Activated naive CD8-positive, alpha-beta T cell (primary cell): ENCODE data around the gene SLC16A6.
"Not testable (repeated sequence)": the region's sequence is repeated elsewhere in the genome, so short reads cannot be mapped to it uniquely, and the experiment has no call there.

Experiments used
- H3K27ac Mint-ChIP-seq: one replicate; pipeline ENCODE4 v1.8.0; 2021; ENCODE audit warnings: mixed read lengths
- H3K27me3 Mint-ChIP-seq: one replicate; pipeline ENCODE4 v1.8.0; 2021; ENCODE audit warnings: mixed read lengths
- H3K36me3 Mint-ChIP-seq: one replicate; pipeline ENCODE4 v1.8.0; 2021; ENCODE audit warnings: mixed read lengths
- H3K4me1 Mint-ChIP-seq: one replicate; pipeline ENCODE4 v1.8.0; 2021; ENCODE audit warnings: low read depth, mixed read lengths
- H3K4me3 Mint-ChIP-seq: one replicate; pipeline ENCODE4 v1.8.0; 2021; ENCODE audit warnings: mild to moderate bottlenecking, mixed read lengths
- H3K9me3 Mint-ChIP-seq: one replicate; pipeline ENCODE4 v1.8.0; 2021; ENCODE audit warnings: low read depth, mixed read lengths

The SLC16A6 gene

GRCh38 chr17:68288804-68289203 is 2.1 kb downstream of the SLC16A6 start:
- H3K36me3 Mint-ChIP-seq: no peaks in the 10 kb centered on the region
- H3K4me1 Mint-ChIP-seq: peaks cover 44% of the 10 kb centered on the region
- no peaks in the 10 kb centered on the region for H3K9me3 Mint-ChIP-seq
- H3K4me3 Mint-ChIP-seq: peak overlapping the region; percentile 100
- H3K27me3 Mint-ChIP-seq: no peaks in the 10 kb centered on the region
- peak overlapping the region; percentile 52 for H3K27ac Mint-ChIP-seq

GRCh38 chr17:68288375-68288774 is 2.6 kb downstream of the SLC16A6 start:
- Mint-ChIP-seq H3K9me3 (no peaks in the 10 kb centered on the region), H3K4me3 (peak overlapping the region; percentile 100), H3K4me1 (peaks cover 44% of the 10 kb centered on the region), H3K27ac (peak overlapping the region; percentile 52), H3K27me3 (no peaks in the 10 kb centered on the region), H3K36me3 (no peaks in the 10 kb centered on the region)

- Mint-ChIP-seq H3K4me1 (peaks cover 11% of the 10 kb centered on the region), H3K36me3 (peaks cover 18% of the 10 kb centered on the region)
- H3K27me3 Mint-ChIP-seq, H3K9me3 Mint-ChIP-seq, H3K4me3 Mint-ChIP-seq, H3K27ac Mint-ChIP-seq: not testable (repeated sequence)
Measured at GRCh38 chr17:68281965-68282364, 9.0 kb downstream of the SLC16A6 start.

- Mint-ChIP-seq H3K9me3 (no peaks in the 10 kb centered on the region), H3K4me3 (no peak overlapping the region), H3K27ac (no peak overlapping the region), H3K27me3 (no peaks in the 10 kb centered on the region), H3K4me1 (peaks cover 5% of the 10 kb centered on the region), H3K36me3 (peaks cover 24% of the 10 kb centered on the region)
Measured at GRCh38 chr17:68277807-68278206, 13.1 kb downstream of the SLC16A6 start.

- H3K4me1 Mint-ChIP-seq, H3K27ac Mint-ChIP-seq: not testable (repeated sequence)
- peaks cover 28% of the 10 kb centered on the region for H3K36me3 Mint-ChIP-seq
Measured at GRCh38 chr17:68276339-68276738, 14.6 kb downstream of the SLC16A6 start.

GRCh38 chr17:68273722-68274121 is 17.2 kb downstream of the SLC16A6 start:
- Mint-ChIP-seq H3K27ac (no peak overlapping the region), H3K9me3 (no peaks in the 10 kb centered on the region), H3K4me3 (no peak overlapping the region), H3K27me3 (no peaks in the 10 kb centered on the region), H3K4me1 (peaks cover 2% of the 10 kb centered on the region), H3K36me3 (peaks cover 19% of the 10 kb centered on the region)

More at GRCh38 chr17:68276339-68276738, 14.6 kb downstream of the SLC16A6 start:
- not testable (repeated sequence) for H3K27me3 Mint-ChIP-seq, H3K9me3 Mint-ChIP-seq, H3K4me3 Mint-ChIP-seq

GRCh38 chr17:68265833-68266232 is 25.1 kb downstream of the SLC16A6 start:
- not testable (repeated sequence) for H3K27ac Mint-ChIP-seq, H3K27me3 Mint-ChIP-seq

GRCh38 chr17:68263101-68263681 is 27.7 kb downstream of the SLC16A6 start:
- H3K36me3 Mint-ChIP-seq, H3K9me3 Mint-ChIP-seq, H3K4me3 Mint-ChIP-seq, H3K27me3 Mint-ChIP-seq: not testable (repeated sequence)
- Mint-ChIP-seq H3K4me1 (peaks cover 36% of the 10 kb centered on the region), H3K27ac (peak overlapping the region; percentile 16)

More at GRCh38 chr17:68265833-68266232, 25.1 kb downstream of the SLC16A6 start:
- H3K9me3 Mint-ChIP-seq, H3K36me3 Mint-ChIP-seq, H3K4me3 Mint-ChIP-seq: not testable (repeated sequence)
- peaks cover 13% of the 10 kb centered on the region for H3K4me1 Mint-ChIP-seq

- H3K4me3 Mint-ChIP-seq, H3K36me3 Mint-ChIP-seq, H3K27me3 Mint-ChIP-seq, H3K9me3 Mint-ChIP-seq: not testable (repeated sequence)
- Mint-ChIP-seq H3K27ac (peak overlapping the region; percentile 16), H3K4me1 (peaks cover 42% of the 10 kb centered on the region)
Measured at GRCh38 chr17:68262467-68262866, 28.5 kb downstream of the SLC16A6 start.

- Mint-ChIP-seq H3K4me1 (peaks cover 63% of the 10 kb centered on the region), H3K27me3 (no peaks in the 10 kb centered on the region), H3K9me3 (no peaks in the 10 kb centered on the region), H3K4me3 (peak overlapping the region; percentile 74), H3K36me3 (peaks cover 15% of the 10 kb centered on the region), H3K27ac (peak overlapping the region; percentile 94)
Measured at GRCh38 chr17:68260051-68260762, 30.7 kb downstream of the SLC16A6 start.

- Mint-ChIP-seq H3K4me1 (peaks cover 69% of the 10 kb centered on the region), H3K4me3 (peak overlapping the region; percentile 74), H3K27ac (peak overlapping the region; percentile 94), H3K36me3 (peaks cover 16% of the 10 kb centered on the region)
- not testable (repeated sequence) for H3K27me3 Mint-ChIP-seq, H3K9me3 Mint-ChIP-seq
Measured at GRCh38 chr17:68259648-68259951, 31.3 kb downstream of the SLC16A6 start.

- peak overlapping the region; percentile 74 for H3K4me3 Mint-ChIP-seq
- peaks cover 18% of the 10 kb centered on the region for H3K36me3 Mint-ChIP-seq
- peak overlapping the region; percentile 94 for H3K27ac Mint-ChIP-seq
- not testable (repeated sequence) for H3K9me3 Mint-ChIP-seq, H3K27me3 Mint-ChIP-seq
- peaks cover 74% of the 10 kb centered on the region for H3K4me1 Mint-ChIP-seq
Measured at GRCh38 chr17:68258890-68259647, 31.9 kb downstream of the SLC16A6 start.

GRCh38 chr17:68257934-68258333 is 33.0 kb downstream of the SLC16A6 start:
- peak overlapping the region; percentile 92 for H3K27ac Mint-ChIP-seq
- peaks cover 23% of the 10 kb centered on the region for H3K36me3 Mint-ChIP-seq
- H3K27me3 Mint-ChIP-seq: no peaks in the 10 kb centered on the region
- H3K4me3 Mint-ChIP-seq: peak overlapping the region; percentile 55
- H3K4me1 Mint-ChIP-seq: peaks cover 83% of the 10 kb centered on the region
- H3K9me3 Mint-ChIP-seq: no peaks in the 10 kb centered on the region

GRCh38 chr17:68256701-68257100 is 34.2 kb downstream of the SLC16A6 start:
- not testable (repeated sequence) for H3K27me3 Mint-ChIP-seq, H3K9me3 Mint-ChIP-seq
- Mint-ChIP-seq H3K27ac (peak overlapping the region; percentile 92), H3K36me3 (peaks cover 24% of the 10 kb centered on the region), H3K4me3 (peak overlapping the region; percentile 31), H3K4me1 (peaks cover 85% of the 10 kb centered on the region)

- Mint-ChIP-seq H3K4me1 (peaks cover 87% of the 10 kb centered on the region), H3K9me3 (no peaks in the 10 kb centered on the region), H3K27ac (peak overlapping the region; percentile 92), H3K36me3 (peaks cover 24% of the 10 kb centered on the region), H3K4me3 (peak overlapping the region; percentile 50), H3K27me3 (no peaks in the 10 kb centered on the region)
Measured at GRCh38 chr17:68255731-68256538, 35.0 kb downstream of the SLC16A6 start.
